ENCODE measurements around the gene PALS1.

GRCh38 chr14:67253076-67253635 lies 11.9 kb downstream of the PALS1 start:
- no peak for TF ChIP-seq CTCF (conservative IDR thresholded peaks at IDR 0.05 in 1 of 2, IDR thresholded peaks at IDR 0.05 in 1 of 2; ENCODE audit: extremely low read depth in 1 of 2, insufficient read depth in 1 of 2, low read depth in 1 of 2, low read length in 2 of 2)
- TF ChIP-seq EZH2 (IDR thresholded peaks at IDR 0.05; ENCODE audit: borderline replicate concordance, low read length), result no peak
